ENCODE measurements around the gene ARL15. TPM values are rescaled to one million over a fixed set of nuclear protein-coding genes. Genes with fewer than 3 reads are reported as not detected.
A peak's percentile ranks its signal among the peaks of the same experiment; 100 is the strongest.

The ARL15 gene
- total and polyA plus RNA-seq, 2 of the 4 experiments (the other 2 are of a cell fraction), result 7.3 to 19.2 TPM

- CTCF ChIA-PET, result interaction anchor here (0.6 kb wide), 2 partner anchors 43 to 213 kb away, joined by 3 to 4 read pairs; no protein-coding TSS in a partner anchor
- Histone ChIP-seq H3K9me1 (ENCODE audit: insufficient read depth, low read length) (no peaks in the 10 kb centered on the region), H3K4ac (ENCODE audit: low read depth, low read length) (no peak overlapping the region), H3K36me3 (ENCODE audit: control insufficient read depth, insufficient read depth, low read length) (no peaks in the 10 kb centered on the region), H3K4me1 (ENCODE audit: control insufficient read depth, insufficient read depth, low read length) (peaks cover 4% of the 10 kb centered on the region), H3K9ac (ENCODE audit: low read depth, low read length) (no peak overlapping the region), H4K8ac (ENCODE audit: low read depth in 2 of 2, low read length in 2 of 2) (peak overlapping the region in 1 of 2 experiments; percentile 28; a peak in 1 of 4 replicates), H3K27me3 (ENCODE audit: control insufficient read depth, insufficient read depth, low read length) (no peaks in the 10 kb centered on the region), H3K79me1 (ENCODE audit: low read depth in 1 of 2, low read length in 2 of 2) (no peaks in the 10 kb centered on the region), H3K18ac (ENCODE audit: low read depth, low read length) (no peak overlapping the region), H2AK5ac (ENCODE audit: low read depth, low read length) (no peak overlapping the region), H3K23ac (ENCODE audit: low read depth, low read length) (no peak overlapping the region), H4K20me1 (ENCODE audit: insufficient read depth, low read length) (no peaks in the 10 kb centered on the region), H2BK15ac (ENCODE audit: low read depth, low read length) (no peak overlapping the region; the same call in 2 of the 3 replicates), H3K56ac (ENCODE audit: extremely low read depth, insufficient read depth, low read length) (no peak overlapping the region), H3K4me3 (ENCODE audit: insufficient read depth, low read depth, low read length) (no peak overlapping the region), H3K4me2 (ENCODE audit: low read depth, low read length) (no peak overlapping the region), H2BK20ac (ENCODE audit: low read depth, low read length) (peak overlapping the region; percentile 51), H3K27ac (ENCODE audit: insufficient read depth, low read length) (no peak overlapping the region), H2AK9ac (replicated peaks; ENCODE audit: low read depth, low read length, poor library complexity) (no peak overlapping the region), H4K5ac (ENCODE audit: low read depth, low read length) (no peak overlapping the region), H4K91ac (ENCODE audit: insufficient read depth, low read depth, low read length) (no peak overlapping the region), H3K9me3 (ENCODE audit: control insufficient read depth, insufficient read depth, low read length) (no peaks in the 10 kb centered on the region; the same call in 1 of the 2 replicates), H2BK5ac (ENCODE audit: low read depth, low read length, poor library complexity, severe bottlenecking) (no peak overlapping the region), H2AFZ (replicated peaks; ENCODE audit: low read length, poor library complexity) (no peak overlapping the region), H2BK120ac (ENCODE audit: low read depth, low read length) (peak overlapping the region; percentile 47; the same call in 1 of the 2 replicates), H3K14ac (replicated peaks; ENCODE audit: low read depth, low read length) (no peak overlapping the region; the same call in 1 of the 2 replicates)
- TF ChIP-seq MAFK (IDR thresholded peaks at IDR 0.05; ENCODE audit: low read depth, low read length) (no peak), FOS (IDR thresholded peaks at IDR 0.05; ENCODE audit: low read depth, low read length) (no peak), RAD21 (IDR thresholded peaks at IDR 0.05; ENCODE audit: low read length) (no peak), POLR2A (IDR thresholded peaks at IDR 0.05; ENCODE audit: low read depth, low read length) (no peak), SMC3 (IDR thresholded peaks at IDR 0.05; ENCODE audit: low read depth, low read length) (no peak), BHLHE40 (IDR thresholded peaks at IDR 0.05; ENCODE audit: low read depth, low read length) (no peak), RFX5 (IDR thresholded peaks at IDR 0.05; ENCODE audit: low read depth, low read length) (no peak), CEBPB (IDR thresholded peaks at IDR 0.05; ENCODE audit: low read depth, low read length) (no peak), NFE2L2 (IDR thresholded peaks at IDR 0.05; ENCODE audit: low read depth, low read length) (no peak)
- TF ChIP-seq, protein P1, sequence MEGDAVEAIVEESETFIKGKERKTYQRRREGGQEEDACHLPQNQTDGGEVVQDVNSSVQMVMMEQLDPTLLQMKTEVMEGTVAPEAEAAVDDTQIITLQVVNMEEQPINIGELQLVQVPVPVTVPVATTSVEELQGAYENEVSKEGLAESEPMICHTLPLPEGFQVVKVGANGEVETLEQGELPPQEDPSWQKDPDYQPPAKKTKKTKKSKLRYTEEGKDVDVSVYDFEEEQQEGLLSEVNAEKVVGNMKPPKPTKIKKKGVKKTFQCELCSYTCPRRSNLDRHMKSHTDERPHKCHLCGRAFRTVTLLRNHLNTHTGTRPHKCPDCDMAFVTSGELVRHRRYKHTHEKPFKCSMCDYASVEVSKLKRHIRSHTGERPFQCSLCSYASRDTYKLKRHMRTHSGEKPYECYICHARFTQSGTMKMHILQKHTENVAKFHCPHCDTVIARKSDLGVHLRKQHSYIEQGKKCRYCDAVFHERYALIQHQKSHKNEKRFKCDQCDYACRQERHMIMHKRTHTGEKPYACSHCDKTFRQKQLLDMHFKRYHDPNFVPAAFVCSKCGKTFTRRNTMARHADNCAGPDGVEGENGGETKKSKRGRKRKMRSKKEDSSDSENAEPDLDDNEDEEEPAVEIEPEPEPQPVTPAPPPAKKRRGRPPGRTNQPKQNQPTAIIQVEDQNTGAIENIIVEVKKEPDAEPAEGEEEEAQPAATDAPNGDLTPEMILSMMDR (conservative IDR thresholded peaks at IDR 0.05; ENCODE audit: low read depth, low read length), result no peak
- dilution Hi-C loops (cut with HindIII; ENCODE audit: low sequenced_read_pairs, unreplicated experiment) (no loop called here), intact Hi-C loops (cut with micrococcal nuclease) (no loop called here), in situ Hi-C loops (cut with MboI; ENCODE audit: low sequenced_read_pairs) (no loop called here)
- BruUV-seq (replicated peaks), result no TSS peak
- POLR2A ChIA-PET (ENCODE audit: unreplicated experiment), result no interaction called here
- DNase-seq, result no peak
- WGBS, 2 experiments (ENCODE audit: extremely low coverage in 2 of 2, insufficient read length in 1 of 2), result no CpG with 5 or more reads among the region's 1 CpG
- no peak for ATAC-seq (ENCODE audit: low read depth)
Measured at GRCh38 chr5:54009357-54009756, 301.0 kb downstream of the ARL15 start.
